Measurements from ENCODE around the gene REG1B.

REG1B gene

GRCh38 chr2:79087785-79088364 is at the start of gene REG1B:
Gene REG1B (minus strand): TSS chr2:79087993. CDS start chr2:79087612, 381 bp downstream.
- DNase-seq = no peak

GRCh38 chr2:79131687-79132086 is 43.9 kb upstream of the REG1B start:
- no peak for DNase-seq

- no peak for DNase-seq
Measured at GRCh38 chr2:79129804-79130203, 42.0 kb upstream of the REG1B start.

- no peak for DNase-seq
Measured at GRCh38 chr2:79129260-79129659, 41.5 kb upstream of the REG1B start.

GRCh38 chr2:79128406-79128805 is 40.6 kb upstream of the REG1B start:
- DNase-seq = no peak

- DNase-seq = no peak
Measured at GRCh38 chr2:79125721-79125985, 37.9 kb upstream of the REG1B start.

GRCh38 chr2:79124907-79125720 is 37.3 kb upstream of the REG1B start:
- no peak for DNase-seq

- DNase-seq = no peak
Measured at GRCh38 chr2:79122676-79123075, 34.9 kb upstream of the REG1B start.

GRCh38 chr2:79120194-79120713 is 32.5 kb upstream of the REG1B start, which contains the start of gene REG1A:
Gene REG1A (plus strand): TSS chr2:79120488. CDS start chr2:79120862, 374 bp downstream.
- no peak for DNase-seq

- DNase-seq = no peak
Measured at GRCh38 chr2:79116997-79117928, 29.5 kb upstream of the REG1B start.

- DNase-seq = no peak
Measured at GRCh38 chr2:79114797-79115494, 27.2 kb upstream of the REG1B start.

- no peak for DNase-seq
Measured at GRCh38 chr2:79112269-79112668, 24.5 kb upstream of the REG1B start.

GRCh38 chr2:79105259-79105658 is 17.5 kb upstream of the REG1B start:
- DNase-seq = no peak

- DNase-seq = no peak
Measured at GRCh38 chr2:79103214-79103613, 15.4 kb upstream of the REG1B start.

GRCh38 chr2:79101024-79101423 is 13.2 kb upstream of the REG1B start:
- DNase-seq = no peak

- DNase-seq = no peak
Measured at GRCh38 chr2:79100285-79100684, 12.5 kb upstream of the REG1B start.

GRCh38 chr2:79099140-79099686 is 11.4 kb upstream of the REG1B start:
- no peak for DNase-seq

GRCh38 chr2:79097843-79098242 is 10.1 kb upstream of the REG1B start:
- no peak for DNase-seq

- DNase-seq = no peak
Measured at GRCh38 chr2:79090693-79091092, 2.9 kb upstream of the REG1B start.

- no peak for DNase-seq
Measured at GRCh38 chr2:79086255-79086654, 1.5 kb downstream of the REG1B start.

- no peak for DNase-seq
Measured at GRCh38 chr2:79085382-79085781, 2.4 kb downstream of the REG1B start.

- no peak for DNase-seq
Measured at GRCh38 chr2:79084495-79085135, 3.2 kb downstream of the REG1B start.

All from NCI-H187 treated with DMSO at 0.1 percent for 48 hours (cell line).